ENCODE results near the gene LRP1B.

- no peak for TF ChIP-seq POLR2AphosphoS5 (IDR thresholded peaks at IDR 0.05; ENCODE audit: low read depth, low read length)
- TF ChIP-seq SIN3A (IDR thresholded peaks at IDR 0.05; ENCODE audit: borderline replicate concordance, insufficient read depth, low read length): no peak
Measured at GRCh38 chr2:140775411-140775810, 1355.4 kb downstream of the LRP1B start.

All from PFSK-1 (cell line).